Mesenchymal stem cell (in vitro differentiated cells and primary cell): Measurements from ENCODE around the gene EMILIN3.

Experiments
- DNase-seq: peaks from one replicate; pipeline ENCODE4 v3.0.0-alpha.2; 2013
- H2AFZ ChIP-seq: one replicate; pipeline ENCODE4 v1.6.1; 2013; ENCODE audit warnings: low read depth, mild to moderate bottlenecking, control low read depth, inconsistent platforms, low read length, moderate library complexity
- H2AK5ac ChIP-seq: 2 replicates; pipeline ENCODE4 v1.6.1; 2013; ENCODE audit warnings: low read length, moderate library complexity, mild to moderate bottlenecking, inconsistent platforms; ENCODE audit not compliant: severe bottlenecking
- H2BK120ac ChIP-seq: one replicate; pipeline ENCODE4 v1.6.1; 2013; ENCODE audit warnings: low read depth, mild to moderate bottlenecking, inconsistent platforms, low read length, moderate library complexity
- H2BK12ac ChIP-seq, 2 experiments: one replicate each; pipeline ENCODE4 v1.6.1; 2013; ENCODE audit warnings: inconsistent platforms in 2 of 2, low read length in 2 of 2, mild to moderate bottlenecking in 2 of 2, moderate library complexity in 2 of 2, control low read depth in 1 of 2
- H2BK15ac ChIP-seq: one replicate; pipeline ENCODE4 v1.6.1; 2013; ENCODE audit warnings: mild to moderate bottlenecking, low read depth, inconsistent platforms; ENCODE audit not compliant: poor library complexity, severe bottlenecking
- H2BK5ac ChIP-seq: 2 replicates; pipeline ENCODE4 v1.6.1; 2013; ENCODE audit warnings: low read depth, mild to moderate bottlenecking, low read length, control low read depth, inconsistent platforms; ENCODE audit not compliant: poor library complexity, severe bottlenecking
- H3K14ac ChIP-seq, 2 experiments: one replicate each; pipeline ENCODE4 v1.6.1; 2013; ENCODE audit warnings: inconsistent platforms in 2 of 2, low read length in 2 of 2, control low read depth in 1 of 2, mild to moderate bottlenecking in 1 of 2, moderate library complexity in 1 of 2
- H3K18ac ChIP-seq, 2 experiments: one replicate each; pipeline ENCODE4 v1.6.1; 2013; ENCODE audit warnings: inconsistent platforms in 2 of 2, low read length in 2 of 2, control low read depth in 1 of 2, low read depth in 1 of 2, mild to moderate bottlenecking in 1 of 2
- H3K23ac ChIP-seq, 2 experiments: one replicate each; pipeline ENCODE4 v1.6.1; 2013; ENCODE audit warnings: inconsistent platforms in 2 of 2, low read length in 2 of 2, mild to moderate bottlenecking in 2 of 2, moderate library complexity in 2 of 2, control low read depth in 1 of 2
- H3K27ac ChIP-seq: 2 replicates; pipeline ENCODE4 v1.5.1; 2013; ENCODE audit warnings: mild to moderate bottlenecking, moderate library complexity, low read length, control low read depth, inconsistent platforms; ENCODE audit not compliant: poor library complexity, severe bottlenecking
- H3K27me3 ChIP-seq, 2 experiments: 2 replicates each; pipeline versions ENCODE4 v1.6.1 to v1.7.0; 2013; ENCODE audit warnings: low read length in 2 of 2, mild to moderate bottlenecking in 2 of 2, moderate library complexity in 2 of 2, control low read depth in 1 of 2, inconsistent platforms in 1 of 2; ENCODE audit not compliant: control insufficient read depth in 1 of 2, insufficient read depth in 1 of 2
- H3K36me3 ChIP-seq, 2 experiments: 2 replicates each; pipeline versions ENCODE4 v1.6.1 to v1.7.0; 2013; ENCODE audit warnings: low read length in 2 of 2, control low read depth in 1 of 2, inconsistent platforms in 1 of 2, low read depth in 1 of 2, mild to moderate bottlenecking in 1 of 2; ENCODE audit not compliant: insufficient read depth in 2 of 2, control insufficient read depth in 1 of 2
- H3K4ac ChIP-seq, 2 experiments: one replicate each; pipeline ENCODE4 v1.6.1; 2013; ENCODE audit warnings: inconsistent platforms in 2 of 2, low read length in 2 of 2, mild to moderate bottlenecking in 2 of 2, moderate library complexity in 2 of 2, control low read depth in 1 of 2, low read depth in 1 of 2
- H3K4me1 ChIP-seq: 2 replicates; pipeline ENCODE4 v1.6.1; 2013; ENCODE audit warnings: low read depth, low read length, control low read depth; ENCODE audit not compliant: control insufficient read depth, insufficient read depth
- H3K4me2 ChIP-seq: 2 replicates; pipeline ENCODE4 v1.6.1; 2013; ENCODE audit warnings: low read length, mild to moderate bottlenecking, inconsistent platforms; ENCODE audit not compliant: poor library complexity, severe bottlenecking
- H3K4me3 ChIP-seq, 2 experiments: 2 replicates each; pipeline versions ENCODE4 v1.5.1 to v1.7.0; 2013; ENCODE audit warnings: low read length in 2 of 2, mild to moderate bottlenecking in 2 of 2, control low read depth in 1 of 2, low read depth in 1 of 2; ENCODE audit not compliant: insufficient read depth in 1 of 2
- H3K79me1 ChIP-seq: replicated peaks from 2 replicates; pipeline ENCODE4 v1.6.1; 2013; ENCODE audit warnings: mild to moderate bottlenecking, control low read depth, low read length, inconsistent platforms; ENCODE audit not compliant: poor library complexity, severe bottlenecking
- H3K9ac ChIP-seq: 2 replicates; pipeline ENCODE4 v1.7.0; 2013; ENCODE audit warnings: mild to moderate bottlenecking, low read length, moderate library complexity
- H3K9me3 ChIP-seq: 2 replicates; pipeline ENCODE4 v1.7.0; 2013; ENCODE audit warnings: mild to moderate bottlenecking, low read length; ENCODE audit not compliant: control insufficient read depth
- H4K8ac ChIP-seq: one replicate; pipeline ENCODE4 v1.6.1; 2013; ENCODE audit warnings: inconsistent platforms, mild to moderate bottlenecking, low read length, moderate library complexity
- H4K91ac ChIP-seq: one replicate; pipeline ENCODE4 v1.6.1; 2013; ENCODE audit warnings: mild to moderate bottlenecking, low read length, inconsistent platforms
- WGBS: methylation state at CpG from one replicate; pipeline ENCODE4 v1.1.7; 2013; ENCODE audit warnings: mixed read lengths; 5-methylcytosine and 5-hydroxymethylcytosine counted together

Gene EMILIN3

GRCh38 chr20:41320441-41320840 is 46.2 kb downstream of the EMILIN3 start:
- no peak overlapping the region for H4K8ac ChIP-seq
- H3K4me1 ChIP-seq, result peaks cover 2% of the 10 kb centered on the region
- no peak overlapping the region for H3K4me2 ChIP-seq
- no peak overlapping the region for H3K23ac ChIP-seq
- no peaks in the 10 kb centered on the region for H3K27me3 ChIP-seq
- H3K9me3 ChIP-seq, result no peaks in the 10 kb centered on the region
- no peak overlapping the region for H2BK5ac ChIP-seq
- no peak overlapping the region for H3K4me3 ChIP-seq
- no peak overlapping the region for H3K27ac ChIP-seq
- H3K36me3 ChIP-seq, result no peaks in the 10 kb centered on the region
- H3K14ac ChIP-seq, result no peak overlapping the region
- H3K9ac ChIP-seq, result no peak overlapping the region
- no peak overlapping the region for H2AFZ ChIP-seq
- H2BK15ac ChIP-seq, result no peak overlapping the region
- no peak for DNase-seq
- no peak overlapping the region for H2AK5ac ChIP-seq
- no peak overlapping the region for H2BK12ac ChIP-seq
- no peaks in the 10 kb centered on the region for H3K79me1 ChIP-seq
- no peak overlapping the region for H4K91ac ChIP-seq
- no peak overlapping the region for H2BK120ac ChIP-seq
- no peak overlapping the region for H3K18ac ChIP-seq
- no peak overlapping the region for H3K4ac ChIP-seq

GRCh38 chr20:41318271-41318649 is 48.4 kb downstream of the EMILIN3 start:
- H3K18ac ChIP-seq, result peak overlapping the region in 1 of 2 experiments; percentile 41
- H3K4me3 ChIP-seq, result peak overlapping the region in 1 of 2 experiments; percentile 82
- no peaks in the 10 kb centered on the region for H3K27me3 ChIP-seq
- no peak overlapping the region for H3K14ac ChIP-seq
- H2BK120ac ChIP-seq, result no peak overlapping the region
- DNase-seq, result no peak
- no peak overlapping the region for H3K4ac ChIP-seq
- H3K4me2 ChIP-seq, result peak overlapping the region; percentile 70
- no peak overlapping the region for H2BK12ac ChIP-seq
- H3K79me1 ChIP-seq, result no peaks in the 10 kb centered on the region
- peaks cover 6% of the 10 kb centered on the region for H3K4me1 ChIP-seq
- no peak overlapping the region for H2BK15ac ChIP-seq
- H2BK5ac ChIP-seq, result no peak overlapping the region
- H4K91ac ChIP-seq, result peak overlapping the region; percentile 32
- no peak overlapping the region for H3K23ac ChIP-seq
- WGBS, result 61% methylated on average over 4 of the region's 5 CpGs
- peak overlapping the region; percentile 92 for H3K9ac ChIP-seq
- H3K9me3 ChIP-seq, result no peaks in the 10 kb centered on the region
- H3K27ac ChIP-seq, result peak overlapping the region; percentile 23
- H2AFZ ChIP-seq, result no peak overlapping the region
- peak overlapping the region; percentile 74 for H2AK5ac ChIP-seq
- no peaks in the 10 kb centered on the region for H3K36me3 ChIP-seq
- no peak overlapping the region for H4K8ac ChIP-seq

GRCh38 chr20:41317546-41318270 is 48.9 kb downstream of the EMILIN3 start, which contains the start of gene ZHX3:
Gene ZHX3 (minus strand): TSS chr20:41317731. CDS start chr20:41204916, 112,815 bp downstream.
- peak within 1 kb of the TSS; percentile 78 to 100 for H3K18ac ChIP-seq
- H3K9me3 ChIP-seq, result no peaks in the 10 kb centered on the region
- peak within 1 kb of the TSS; percentile 86 for H4K91ac ChIP-seq
- H3K9ac ChIP-seq, result peak within 1 kb of the TSS; percentile 96
- peak within 1 kb of the TSS; percentile 83 for H2AFZ ChIP-seq
- peak within 1 kb of the TSS; percentile 20 to 99 for H2BK12ac ChIP-seq
- H3K36me3 ChIP-seq, result peaks cover 0 to 4% of the 10 kb centered on the region in 2 experiments
- peak within 1 kb of the TSS; percentile 90 for H4K8ac ChIP-seq
- H3K14ac ChIP-seq, result peak within 1 kb of the TSS in 1 of 2 experiments; percentile 93
- H2BK5ac ChIP-seq, result peak within 1 kb of the TSS; percentile 3
- H3K23ac ChIP-seq, result peak within 1 kb of the TSS in 1 of 2 experiments; percentile 90
- H3K4me2 ChIP-seq, result peak within 1 kb of the TSS; percentile 72
- H2BK15ac ChIP-seq, result peak within 1 kb of the TSS; percentile 92
- peaks cover 6% of the 10 kb centered on the region for H3K4me1 ChIP-seq
- H2BK120ac ChIP-seq, result peak within 1 kb of the TSS; percentile 54
- peak within 1 kb of the TSS; percentile 79 to 93 for H3K4ac ChIP-seq
- WGBS, result 0% methylated on average over 12 of the region's 64 CpGs
- peak within 1 kb of the TSS; percentile 74 for H2AK5ac ChIP-seq
- H3K27me3 ChIP-seq, result no peaks in the 10 kb centered on the region
- peak within 1 kb of the TSS; percentile 91 for H3K27ac ChIP-seq
- DNase-seq, result peak; percentile 94
- H3K4me3 ChIP-seq, result peak within 1 kb of the TSS; percentile 87 to 94
- peaks cover 1% of the 10 kb centered on the region for H3K79me1 ChIP-seq
